ENCODE data around the gene MAP6.

DNA sequence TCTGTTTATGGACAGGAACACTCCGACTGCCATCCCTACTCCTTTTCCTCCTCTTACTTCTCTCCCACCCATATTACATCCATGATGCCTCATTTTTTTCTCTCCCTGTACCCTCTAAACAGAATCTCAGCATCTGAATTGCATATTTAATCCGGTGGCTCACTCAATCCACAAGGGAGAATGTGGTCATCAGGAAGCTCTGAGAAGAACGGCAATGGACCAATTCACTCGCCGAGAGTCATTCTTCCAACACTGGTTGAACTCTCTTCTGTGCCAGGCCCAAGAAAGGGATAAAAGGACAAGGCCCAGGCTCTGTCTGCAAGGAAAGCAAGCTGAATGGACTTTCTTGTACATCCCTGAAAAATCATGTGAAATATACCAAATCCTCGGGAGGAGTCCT, 15.9 kb downstream of the MAP6 start:
- TF ChIP-seq, protein P1, sequence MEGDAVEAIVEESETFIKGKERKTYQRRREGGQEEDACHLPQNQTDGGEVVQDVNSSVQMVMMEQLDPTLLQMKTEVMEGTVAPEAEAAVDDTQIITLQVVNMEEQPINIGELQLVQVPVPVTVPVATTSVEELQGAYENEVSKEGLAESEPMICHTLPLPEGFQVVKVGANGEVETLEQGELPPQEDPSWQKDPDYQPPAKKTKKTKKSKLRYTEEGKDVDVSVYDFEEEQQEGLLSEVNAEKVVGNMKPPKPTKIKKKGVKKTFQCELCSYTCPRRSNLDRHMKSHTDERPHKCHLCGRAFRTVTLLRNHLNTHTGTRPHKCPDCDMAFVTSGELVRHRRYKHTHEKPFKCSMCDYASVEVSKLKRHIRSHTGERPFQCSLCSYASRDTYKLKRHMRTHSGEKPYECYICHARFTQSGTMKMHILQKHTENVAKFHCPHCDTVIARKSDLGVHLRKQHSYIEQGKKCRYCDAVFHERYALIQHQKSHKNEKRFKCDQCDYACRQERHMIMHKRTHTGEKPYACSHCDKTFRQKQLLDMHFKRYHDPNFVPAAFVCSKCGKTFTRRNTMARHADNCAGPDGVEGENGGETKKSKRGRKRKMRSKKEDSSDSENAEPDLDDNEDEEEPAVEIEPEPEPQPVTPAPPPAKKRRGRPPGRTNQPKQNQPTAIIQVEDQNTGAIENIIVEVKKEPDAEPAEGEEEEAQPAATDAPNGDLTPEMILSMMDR (IDR thresholded peaks at IDR 0.05), result no peak
- TF ChIP-seq POLR2A (IDR thresholded peaks at IDR 0.05), result no peak

Measured in right lobe of liver (tissue), 4 donors.